Uterus (tissue), 4 donors: ENCODE data around the gene NEDD4L. TPM values are rescaled to one million over a fixed set of nuclear protein-coding genes. Genes with fewer than 3 reads are reported as not detected.

Source experiments
- DNase-seq, 2 donors: peaks; one replicate each; pipeline ENCODE4 v3.0.0-alpha.2; 2019 to 2020
- H3K27ac ChIP-seq, 2 donors: fragments of 200-600 bp; sonication (generic); 1 replicate in 1 of 2; 2 replicates in 1 of 2; pipeline ENCODE4 v1.5.1; 2016 to 2018
- H3K27me3 ChIP-seq, 2 donors: fragments of 200-600 bp; sonication (generic); one replicate each; pipeline ENCODE4 v1.5.1; 2018 to 2019; ENCODE audit warnings: control low read depth in 1 of 2
- H3K36me3 ChIP-seq, 2 donors: fragments of 200-600 bp; sonication (generic); one replicate each; pipeline ENCODE4 v1.5.1; 2019; ENCODE audit warnings: control low read depth in 1 of 2
- H3K4me1 ChIP-seq, 2 donors: fragments of 200-600 bp; sonication (generic); one replicate each; pipeline ENCODE4 v1.5.1; 2018 to 2019; ENCODE audit warnings: control low read depth in 1 of 2
- H3K4me3 ChIP-seq, 2 donors: fragments of 200-600 bp; sonication (generic); 1 replicate in 1 of 2; 2 replicates in 1 of 2; pipeline ENCODE4 v1.5.1; 2018 to 2019; ENCODE audit warnings: mild to moderate bottlenecking in 1 of 2
- H3K9me3 ChIP-seq, 2 donors: fragments of 200-600 bp; sonication (generic); one replicate each; pipeline ENCODE4 v1.5.1; 2019; ENCODE audit warnings: control low read depth in 1 of 2
- POLR2A ChIP-seq, 2 donors: fragments of 450-650 bp; IDR thresholded peaks; one replicate each; pipeline ENCODE4 v1.6.1; 2016; ENCODE audit warnings: antibody characterized with exemption in 2 of 2, mild to moderate bottlenecking in 1 of 2, moderate library complexity in 1 of 2
- intact Hi-C: fragments of 100-400 bp; cut with DNase I; formaldehyde crosslinking; loops from one replicate; pipeline ENCODE4 v1.15.1; 2023; ENCODE audit warnings: low total_unique reads
- total RNA-seq, 4 donors: library from RNA; depleted of rRNA in 3 of 4; stranded (reverse); fragments of >200 nt in 3 of 4; gene quantifications; one replicate each; pipeline versions ENCODE4 v1.1.0 to v1.2.4, GENCODE V29; 2014 to 2023
- TF ChIP-seq, protein P1 (sequence below), 4 experiments: fragments of 200-600 bp in 2 of 4; fragments of 450-650 bp in 2 of 4; sonication (generic) in 2 of 4; IDR thresholded peaks; one replicate each; pipeline ENCODE4 v1.5.1; 2016 to 2019; ENCODE audit warnings: antibody characterized with exemption in 4 of 4, mild to moderate bottlenecking in 2 of 4, moderate library complexity in 1 of 4
- donor health status: DM: yes; HTN: yes; CAD: no.

The NEDD4L gene
- total RNA-seq, 4 donors from 2014 or later, result 6.2 to 45.9 (median 32.3) TPM

DNA sequence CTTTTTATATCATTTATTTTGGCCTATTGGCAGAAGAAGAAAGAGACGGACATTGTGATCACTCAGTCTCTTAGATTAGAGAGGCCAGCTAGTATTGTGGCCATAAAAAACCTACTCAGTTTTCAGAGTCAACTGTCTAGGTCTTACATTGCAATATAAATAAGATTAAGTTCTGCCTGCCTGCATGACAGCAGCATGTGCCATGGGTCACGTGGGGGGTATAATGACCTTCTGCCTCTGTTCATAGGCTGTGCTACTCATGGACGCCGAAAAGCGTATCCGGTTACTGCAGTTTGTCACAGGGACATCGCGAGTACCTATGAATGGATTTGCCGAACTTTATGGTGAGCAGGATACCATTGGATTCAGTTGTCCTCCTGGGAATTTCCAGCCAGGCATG lies 346.4 kb downstream of the NEDD4L start:
- H3K36me3 ChIP-seq, result no peaks in the 10 kb centered on the region
- intact Hi-C loops, result no loop called here
- H3K4me3 ChIP-seq, result no peak overlapping the region
- no peak overlapping the region for H3K27ac ChIP-seq
- TF ChIP-seq POLR2A (IDR thresholded peaks at IDR 0.05), result no peak
- TF ChIP-seq, protein P1, sequence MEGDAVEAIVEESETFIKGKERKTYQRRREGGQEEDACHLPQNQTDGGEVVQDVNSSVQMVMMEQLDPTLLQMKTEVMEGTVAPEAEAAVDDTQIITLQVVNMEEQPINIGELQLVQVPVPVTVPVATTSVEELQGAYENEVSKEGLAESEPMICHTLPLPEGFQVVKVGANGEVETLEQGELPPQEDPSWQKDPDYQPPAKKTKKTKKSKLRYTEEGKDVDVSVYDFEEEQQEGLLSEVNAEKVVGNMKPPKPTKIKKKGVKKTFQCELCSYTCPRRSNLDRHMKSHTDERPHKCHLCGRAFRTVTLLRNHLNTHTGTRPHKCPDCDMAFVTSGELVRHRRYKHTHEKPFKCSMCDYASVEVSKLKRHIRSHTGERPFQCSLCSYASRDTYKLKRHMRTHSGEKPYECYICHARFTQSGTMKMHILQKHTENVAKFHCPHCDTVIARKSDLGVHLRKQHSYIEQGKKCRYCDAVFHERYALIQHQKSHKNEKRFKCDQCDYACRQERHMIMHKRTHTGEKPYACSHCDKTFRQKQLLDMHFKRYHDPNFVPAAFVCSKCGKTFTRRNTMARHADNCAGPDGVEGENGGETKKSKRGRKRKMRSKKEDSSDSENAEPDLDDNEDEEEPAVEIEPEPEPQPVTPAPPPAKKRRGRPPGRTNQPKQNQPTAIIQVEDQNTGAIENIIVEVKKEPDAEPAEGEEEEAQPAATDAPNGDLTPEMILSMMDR (IDR thresholded peaks at IDR 0.05), result no peak
- no peak for DNase-seq
- peaks cover 0 to 3% of the 10 kb centered on the region in 2 donors for H3K4me1 ChIP-seq
- no peaks in the 10 kb centered on the region for H3K27me3 ChIP-seq
- H3K9me3 ChIP-seq, result no peaks in the 10 kb centered on the region

DNA sequence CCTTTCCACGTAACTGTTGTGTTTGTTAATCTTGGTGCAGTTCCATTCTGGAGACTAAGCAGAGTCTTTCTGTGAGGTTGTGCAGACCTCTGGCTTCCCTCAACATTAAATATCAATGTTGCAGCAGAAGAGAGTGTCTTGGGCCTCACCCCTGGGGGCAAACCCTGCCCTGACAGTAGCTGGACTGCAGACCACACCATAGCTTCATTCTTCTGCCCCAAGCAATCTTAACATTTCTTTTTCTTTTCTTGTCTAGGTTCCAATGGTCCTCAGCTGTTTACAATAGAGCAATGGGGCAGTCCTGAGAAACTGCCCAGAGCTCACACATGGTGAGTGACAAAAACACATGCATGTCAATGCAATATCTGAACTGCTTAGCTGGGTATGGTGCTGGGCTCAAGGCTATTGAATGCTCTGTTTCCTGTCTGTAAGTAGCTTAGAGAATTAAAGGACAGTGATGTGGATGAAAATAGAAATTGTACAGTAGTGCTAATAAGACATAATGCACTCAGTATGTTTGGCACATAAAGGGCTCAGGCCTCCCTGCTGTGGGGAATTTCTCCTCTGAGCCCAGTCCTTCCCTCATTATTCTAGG lies 347.3 kb downstream of the NEDD4L start:
- no peaks in the 10 kb centered on the region for H3K36me3 ChIP-seq
- H3K4me1 ChIP-seq, result peaks cover 0 to 3% of the 10 kb centered on the region in 2 donors
- no peaks in the 10 kb centered on the region for H3K9me3 ChIP-seq
- H3K4me3 ChIP-seq, result no peak overlapping the region
- H3K27ac ChIP-seq, result peak overlapping the region; percentile 73 to 76
- intact Hi-C loops, result no loop called here
- no peak for TF ChIP-seq POLR2A (IDR thresholded peaks at IDR 0.05)
- TF ChIP-seq, protein P1 (IDR thresholded peaks at IDR 0.05), result no peak
- H3K27me3 ChIP-seq, result no peaks in the 10 kb centered on the region
- no peak for DNase-seq

DNA sequence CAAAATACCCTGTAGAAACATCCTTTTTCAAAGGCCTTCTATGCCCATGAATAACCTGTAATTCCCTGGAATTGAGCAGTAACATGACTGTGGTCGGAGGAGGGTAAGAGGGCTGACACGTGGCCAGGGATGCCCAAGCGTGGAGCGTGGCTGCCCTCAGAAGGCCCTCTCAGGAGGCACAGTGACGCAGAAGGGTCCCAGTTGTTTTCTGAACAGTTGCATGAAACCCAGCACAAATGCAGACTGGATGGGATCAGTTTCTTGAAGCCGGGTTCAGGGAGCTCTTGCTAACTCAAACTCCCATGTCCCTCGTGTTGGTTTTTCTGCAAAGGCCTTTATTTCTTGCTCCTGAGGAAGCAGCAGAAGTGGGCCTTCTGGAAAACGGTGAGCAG lies 347.9 kb downstream of the NEDD4L start:
- no peak for DNase-seq
- H3K4me3 ChIP-seq, result no peak overlapping the region
- H3K4me1 ChIP-seq, result peaks cover 0 to 3% of the 10 kb centered on the region in 2 donors
- intact Hi-C loops, result no loop called here
- TF ChIP-seq, protein P1 (IDR thresholded peaks at IDR 0.05), result no peak
- TF ChIP-seq POLR2A (IDR thresholded peaks at IDR 0.05), result no peak
- no peaks in the 10 kb centered on the region for H3K36me3 ChIP-seq
- no peaks in the 10 kb centered on the region for H3K27me3 ChIP-seq
- H3K9me3 ChIP-seq, result no peaks in the 10 kb centered on the region
- peak overlapping the region; percentile 73 to 76 for H3K27ac ChIP-seq

DNA sequence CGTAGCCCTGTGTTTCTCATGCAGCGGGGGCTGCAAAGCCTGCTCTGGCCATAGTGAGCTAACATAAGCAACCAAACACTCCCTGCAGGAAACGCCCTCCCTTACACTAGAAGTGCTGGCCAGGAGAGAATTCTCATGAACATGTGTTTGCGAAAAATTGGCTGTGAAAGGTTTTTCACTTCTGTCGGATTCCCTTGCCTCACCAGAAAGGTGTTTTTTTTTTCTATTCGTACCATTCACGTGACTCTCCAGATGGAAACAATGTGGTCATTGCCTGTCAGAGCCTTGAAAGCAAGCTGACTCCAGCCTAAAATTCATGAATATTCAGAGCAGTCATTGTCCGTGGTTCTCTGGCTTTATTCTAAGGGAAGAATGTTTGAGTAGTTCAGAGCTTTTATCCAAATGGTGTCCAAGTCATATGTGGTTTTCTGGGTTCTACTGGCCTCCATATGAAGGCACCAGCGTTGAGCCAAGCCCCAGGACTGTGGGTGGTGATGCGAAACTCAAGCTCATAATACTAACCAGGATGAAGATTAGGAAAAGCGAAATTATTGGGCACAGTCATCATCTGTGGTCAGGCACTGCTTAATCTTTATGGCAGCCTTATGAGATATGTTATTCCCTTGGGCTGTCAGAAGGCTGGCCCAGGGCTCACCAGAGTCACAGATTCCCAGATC lies 348.4 kb downstream of the NEDD4L start:
- intact Hi-C loops, result no loop called here
- peak; percentile 36 to 57 for DNase-seq
- Histone ChIP-seq H3K4me3 (no peak overlapping the region), H3K36me3 (no peaks in the 10 kb centered on the region), H3K9me3 (no peaks in the 10 kb centered on the region), H3K27me3 (no peaks in the 10 kb centered on the region), H3K4me1 (peaks cover 0 to 3% of the 10 kb centered on the region in 2 donors), H3K27ac (peak overlapping the region; percentile 73 to 76)
- no peak for TF ChIP-seq POLR2A (IDR thresholded peaks at IDR 0.05)
- TF ChIP-seq, protein P1 (IDR thresholded peaks at IDR 0.05), result no peak

DNA sequence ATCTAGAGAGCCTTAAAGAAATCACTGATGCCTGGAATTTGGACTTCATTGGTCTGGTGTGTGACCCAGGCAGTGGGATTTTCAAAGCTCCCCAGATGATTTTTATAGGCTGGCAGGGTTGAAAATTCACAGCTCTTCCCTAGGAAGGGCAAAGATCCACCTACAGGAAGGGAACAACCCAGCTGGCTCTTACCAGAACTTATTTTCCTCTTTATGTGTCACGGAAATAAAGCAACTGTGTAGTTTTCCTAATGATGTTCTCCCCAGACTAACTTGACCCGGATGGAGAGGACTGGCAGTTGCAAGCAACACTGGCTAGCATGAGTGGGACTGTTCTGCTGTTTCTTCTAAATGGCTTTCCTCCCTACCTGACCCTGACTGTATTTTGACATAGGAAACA lies 349.3 kb downstream of the NEDD4L start:
- H3K27me3 ChIP-seq, result no peaks in the 10 kb centered on the region
- peak overlapping the region; percentile 73 to 76 for H3K27ac ChIP-seq
- H3K9me3 ChIP-seq, result no peaks in the 10 kb centered on the region
- H3K4me3 ChIP-seq, result no peak overlapping the region
- peaks cover 0 to 3% of the 10 kb centered on the region in 2 donors for H3K4me1 ChIP-seq
- no peaks in the 10 kb centered on the region for H3K36me3 ChIP-seq
- intact Hi-C loops, result no loop called here
- TF ChIP-seq, protein P1 (IDR thresholded peaks at IDR 0.05), result no peak
- TF ChIP-seq POLR2A (IDR thresholded peaks at IDR 0.05), result no peak
- no peak for DNase-seq
